B cell (primary cell): Measurements from ENCODE around the gene CECR2. TPM values are rescaled to one million over a fixed set of nuclear protein-coding genes. Genes with fewer than 3 reads are reported as not detected.
A peak's percentile ranks its signal among the peaks of the same experiment; 100 is the strongest.

ENCODE experiments used
- ATAC-seq: fragments of 200-7000 bp; cut with Tn5 transposase; one replicate; pipeline ENCODE4 v1.10.0; 2021; ENCODE audit warnings: low read depth, mild to moderate bottlenecking, moderate number of reproducible peaks, moderate library complexity
- CTCF ChIA-PET: fragments of 350-600 bp; sonication (Branson Sonifier 250); formaldehyde crosslinking; loops from one replicate; lab custom pipeline; 2021; ENCODE audit warnings: antibody characterized with exemption, inconsistent platforms; lab: Charles Lee
- POLR2A ChIA-PET: fragments of 350-600 bp; sonication (Branson Sonifier 250); formaldehyde crosslinking; loops from one replicate; lab custom pipeline; 2021; ENCODE audit warnings: antibody characterized with exemption; lab: Charles Lee
- DNase-seq: peaks from one replicate; pipeline ENCODE4 v3.0.0; 2013
- H2AFZ ChIP-seq: 2 replicates; pipeline ENCODE4 v1.6.1; 2012; ENCODE audit warnings: mild to moderate bottlenecking, low read depth, low read length; ENCODE audit not compliant: insufficient read depth, poor library complexity, severe bottlenecking
- H3K27ac ChIP-seq, 2 donors: 1 replicate in 1 of 2; 2 replicates in 1 of 2; pipeline ENCODE4 v1.5.1; 2012 to 2013; ENCODE audit warnings: low read length in 2 of 2, mild to moderate bottlenecking in 2 of 2, moderate library complexity in 1 of 2
- H3K27me3 ChIP-seq, 4 experiments: fragments of 200-600 bp in 1 of 4; sonication (generic) in 1 of 4; replicated peaks in 1 of 4; 1 replicate in 2 of 4; 2 replicates in 2 of 4; pipeline versions ENCODE4 v1.6.1 to v1.7.0; 2013 to 2016; ENCODE audit warnings: low read length in 3 of 4, mild to moderate bottlenecking in 2 of 4, mixed read lengths in 1 of 4, moderate library complexity in 1 of 4; ENCODE audit not compliant: insufficient read depth in 4 of 4, control insufficient read depth in 3 of 4; ENCODE audit errors: control extremely low read depth in 1 of 4
- H3K36me3 ChIP-seq, 2 experiments: replicated peaks in 1 of 2; 1 replicate in 1 of 2; 2 replicates in 1 of 2; pipeline versions ENCODE4 v1.6.1 to v1.7.1; 2013; ENCODE audit warnings: low read length in 1 of 2; ENCODE audit not compliant: insufficient read depth in 2 of 2, control insufficient read depth in 1 of 2; ENCODE audit errors: control extremely low read depth in 1 of 2, extremely low read depth in 1 of 2
- H3K4me1 ChIP-seq, 2 donors: fragments of 200-600 bp in 1 of 2; sonication (generic) in 1 of 2; 1 replicate in 1 of 2; 2 replicates in 1 of 2; pipeline versions ENCODE4 v1.5.1 to v1.6.1; 2013 to 2017; ENCODE audit warnings: low read length in 2 of 2; ENCODE audit not compliant: control insufficient read depth in 2 of 2, insufficient read depth in 2 of 2
- H3K4me2 ChIP-seq: replicated peaks from 2 replicates; pipeline ENCODE3; 2012; ENCODE audit warnings: mild to moderate bottlenecking, low read depth, low read length; ENCODE audit not compliant: poor library complexity, severe bottlenecking
- H3K4me3 ChIP-seq, 5 experiments: fragments of 200-600 bp in 1 of 5; sonication (generic) in 1 of 5; 1 replicate in 3 of 5; 2 replicates in 2 of 5; pipeline versions ENCODE4 v1.5.1 to v1.7.0; 2011 to 2016; ENCODE audit warnings: low read length in 4 of 5, mild to moderate bottlenecking in 4 of 5, low read depth in 2 of 5, control low read depth in 1 of 5, moderate library complexity in 1 of 5; ENCODE audit not compliant: insufficient read depth in 1 of 5; ENCODE audit errors: control extremely low read depth in 1 of 5, extremely low read depth in 1 of 5
- H3K79me2 ChIP-seq: fragments of 200-600 bp; sonication (generic); one replicate; pipeline ENCODE4 v1.6.0; 2016; ENCODE audit warnings: low read length; ENCODE audit not compliant: control insufficient read depth, insufficient read depth
- H3K9ac ChIP-seq: fragments of 200-600 bp; sonication (generic); 2 replicates; pipeline ENCODE4 v1.6.1; 2017; ENCODE audit warnings: mild to moderate bottlenecking, low read length, moderate library complexity
- H3K9me3 ChIP-seq, 3 donors: one replicate each; pipeline versions ENCODE4 v1.6.1 to v1.7.1; 2013; ENCODE audit warnings: low read length in 2 of 3; ENCODE audit not compliant: control insufficient read depth in 2 of 3, insufficient read depth in 1 of 3; ENCODE audit errors: control extremely low read depth in 1 of 3
- H4K20me1 ChIP-seq: 2 replicates; pipeline ENCODE4 v1.6.0; 2012; ENCODE audit warnings: mild to moderate bottlenecking, low read length; ENCODE audit not compliant: insufficient read depth, control insufficient read depth, poor library complexity, severe bottlenecking
- H3K27ac Mint-ChIP-seq: one replicate; pipeline ENCODE4 v1.8.0; 2021; ENCODE audit warnings: mixed read lengths
- H3K27me3 Mint-ChIP-seq: one replicate; pipeline ENCODE4 v1.8.0; 2021; ENCODE audit warnings: mixed read lengths
- H3K4me1 Mint-ChIP-seq: one replicate; pipeline ENCODE4 v1.8.0; 2021; ENCODE audit warnings: mixed read lengths
- H3K4me3 Mint-ChIP-seq: one replicate; pipeline ENCODE4 v1.8.0; 2021; ENCODE audit warnings: mixed read lengths
- H3K9me3 Mint-ChIP-seq: one replicate; pipeline ENCODE4 v1.8.0; 2022; ENCODE audit warnings: mixed read lengths; ENCODE audit not compliant: insufficient read depth
- EZH2 ChIP-seq: IDR thresholded peaks from 2 replicates; pipeline ENCODE4 v1.6.1; 2012; ENCODE audit warnings: borderline replicate concordance, low read depth, mild to moderate bottlenecking, moderate library complexity, low read length; ENCODE audit not compliant: insufficient read depth, poor library complexity, severe bottlenecking
- WGBS: methylation state at CpG from one replicate; pipeline ENCODE4 v1.1.5; 2013; ENCODE audit warnings: missing lambda C conversion rate; ENCODE audit not compliant: insufficient coverage; 5-methylcytosine and 5-hydroxymethylcytosine counted together
- intact Hi-C: fragments of 100-400 bp; cut with micrococcal nuclease; formaldehyde crosslinking; loops from one replicate; pipeline ENCODE4 v1.10.0; 2022
- polyA plus RNA-seq: library from polyadenylated mRNA; depleted of rRNA; stranded (reverse); fragments of >200 nt; gene quantifications from 2 replicates; pipeline ENCODE4 v1.2.3, GENCODE V29; 2012
- total RNA-seq, 2 donors: library from RNA; stranded (reverse); fragments of 120-200 nt in 1 of 2; gene quantifications; 1 replicate in 1 of 2; 2 replicates in 1 of 2; pipeline versions ENCODE4 v1.2.3 to v1.2.4, GENCODE V29; 2013 to 2022
- TF ChIP-seq, protein P1 (sequence below): fragments of 200-600 bp; IDR thresholded peaks from one replicate; pipeline ENCODE4 v1.8.0; 2022; ENCODE audit warnings: antibody characterized with exemption, mild to moderate bottlenecking

CECR2 gene
- total and polyA plus RNA-seq, 2 donors (not counting 1 experiment from before 2014, with no cell fraction given), result 0.13 to 6.6 TPM

DNA sequence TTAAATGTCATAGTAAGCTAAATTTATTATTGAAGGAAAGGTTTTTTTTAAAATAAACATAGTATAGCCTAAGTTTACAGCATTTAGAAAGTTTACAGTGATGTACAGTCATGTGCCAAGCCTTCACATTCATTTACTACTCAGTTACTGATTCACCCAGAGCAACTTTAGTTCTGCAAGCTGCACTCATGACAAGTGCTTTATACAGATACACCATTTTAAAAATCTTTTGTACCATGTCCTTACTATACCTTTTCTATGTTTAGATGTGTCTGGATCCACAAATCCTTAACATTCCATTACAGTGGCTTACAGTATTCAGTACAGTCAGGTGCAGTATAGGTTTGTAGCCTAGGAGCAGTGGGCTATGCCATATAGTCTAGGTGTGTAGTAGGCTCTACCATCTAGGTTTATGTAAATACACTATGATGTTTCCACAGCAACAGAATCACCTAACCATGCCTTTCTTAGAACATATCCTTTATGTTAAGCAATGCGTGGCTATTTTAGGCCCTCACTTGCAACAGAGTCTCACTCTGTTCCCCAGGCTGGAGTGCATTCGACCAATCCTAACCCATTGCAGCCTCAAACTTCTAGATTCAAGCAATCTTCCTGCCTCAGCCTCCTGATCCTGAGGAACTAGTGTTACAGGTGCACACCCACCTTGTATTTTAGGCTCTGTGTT lies 114.6 kb downstream of the CECR2 start:
- intact Hi-C loops, result no loop called here
- Histone ChIP-seq H3K36me3 (no peaks in the 10 kb centered on the region), H4K20me1 (no peaks in the 10 kb centered on the region), H3K9me3 (no peaks in the 10 kb centered on the region), H3K4me1 (peaks cover 5 to 7% of the 10 kb centered on the region in 2 donors), H2AFZ (no peak overlapping the region), H3K9ac (no peak overlapping the region), H3K4me2 (no peak overlapping the region), H3K27me3 (no peaks in the 10 kb centered on the region), H3K79me2 (no peaks in the 10 kb centered on the region), H3K4me3 (no peak overlapping the region), H3K27ac (no peak overlapping the region)
- TF ChIP-seq, protein P1, sequence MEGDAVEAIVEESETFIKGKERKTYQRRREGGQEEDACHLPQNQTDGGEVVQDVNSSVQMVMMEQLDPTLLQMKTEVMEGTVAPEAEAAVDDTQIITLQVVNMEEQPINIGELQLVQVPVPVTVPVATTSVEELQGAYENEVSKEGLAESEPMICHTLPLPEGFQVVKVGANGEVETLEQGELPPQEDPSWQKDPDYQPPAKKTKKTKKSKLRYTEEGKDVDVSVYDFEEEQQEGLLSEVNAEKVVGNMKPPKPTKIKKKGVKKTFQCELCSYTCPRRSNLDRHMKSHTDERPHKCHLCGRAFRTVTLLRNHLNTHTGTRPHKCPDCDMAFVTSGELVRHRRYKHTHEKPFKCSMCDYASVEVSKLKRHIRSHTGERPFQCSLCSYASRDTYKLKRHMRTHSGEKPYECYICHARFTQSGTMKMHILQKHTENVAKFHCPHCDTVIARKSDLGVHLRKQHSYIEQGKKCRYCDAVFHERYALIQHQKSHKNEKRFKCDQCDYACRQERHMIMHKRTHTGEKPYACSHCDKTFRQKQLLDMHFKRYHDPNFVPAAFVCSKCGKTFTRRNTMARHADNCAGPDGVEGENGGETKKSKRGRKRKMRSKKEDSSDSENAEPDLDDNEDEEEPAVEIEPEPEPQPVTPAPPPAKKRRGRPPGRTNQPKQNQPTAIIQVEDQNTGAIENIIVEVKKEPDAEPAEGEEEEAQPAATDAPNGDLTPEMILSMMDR, result no peak
- TF ChIP-seq EZH2, result no peak
- no peak overlapping the region for H3K27ac Mint-ChIP-seq
- CTCF ChIA-PET, result interaction anchor here (0.7 to 1.6 kb wide), 3 partner anchors 13 to 25 kb away, joined by 3 to 6 read pairs (median 3); no protein-coding TSS in a partner anchor
- peaks cover 5% of the 10 kb centered on the region for H3K27me3 Mint-ChIP-seq
- H3K4me3 Mint-ChIP-seq, result no peak overlapping the region
- H3K9me3 Mint-ChIP-seq, result no peaks in the 10 kb centered on the region
- DNase-seq (peak; percentile 30), ATAC-seq (peak; percentile 62)
- 41% methylated on average over 2 of the region's 2 CpGs for WGBS
- POLR2A ChIA-PET, result no interaction called here
- H3K4me1 Mint-ChIP-seq, result peaks cover 8% of the 10 kb centered on the region

DNA sequence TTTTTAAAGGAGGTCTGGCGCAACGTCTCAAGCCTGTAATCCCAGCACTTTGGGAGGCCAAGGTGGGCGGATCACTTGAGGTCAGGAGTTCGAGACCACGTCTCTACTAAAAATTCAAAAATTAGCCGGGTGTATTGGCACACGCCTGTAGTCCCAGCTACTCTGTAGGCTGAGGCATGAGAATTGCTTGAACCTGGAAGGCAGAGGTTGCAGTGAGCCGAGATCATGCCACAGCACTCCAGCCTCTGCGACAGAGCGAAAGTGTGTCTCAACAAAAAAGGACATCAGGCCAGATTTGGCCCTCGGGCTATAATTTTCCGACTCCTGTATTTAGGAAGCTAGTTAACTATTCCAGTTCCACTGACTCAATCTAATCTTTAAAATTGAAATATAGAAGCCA lies 115.3 kb downstream of the CECR2 start:
- peaks cover 4% of the 10 kb centered on the region for H3K27me3 Mint-ChIP-seq
- CTCF ChIA-PET, result no interaction called here

More for the DNA sequence above, 115.3 kb downstream of the CECR2 start:
- no peaks in the 10 kb centered on the region for H3K9me3 Mint-ChIP-seq
- no peak overlapping the region for H3K9ac ChIP-seq
- ATAC-seq (no peak), DNase-seq (no peak)
- H3K4me3 ChIP-seq, result no peak overlapping the region
- no peak overlapping the region for H3K4me3 Mint-ChIP-seq
- no peaks in the 10 kb centered on the region for H3K79me2 ChIP-seq
- no peak overlapping the region for H3K4me2 ChIP-seq
- no peak overlapping the region for H2AFZ ChIP-seq
- WGBS, result 96% methylated on average over 8 of the region's 12 CpGs
- H3K27me3 ChIP-seq, result no peaks in the 10 kb centered on the region
- H3K27ac ChIP-seq, result no peak overlapping the region
- H3K4me1 ChIP-seq, result peaks cover 5 to 7% of the 10 kb centered on the region in 2 donors
- H4K20me1 ChIP-seq, result no peaks in the 10 kb centered on the region
- peaks cover 10% of the 10 kb centered on the region for H3K4me1 Mint-ChIP-seq
- H3K36me3 ChIP-seq, result no peaks in the 10 kb centered on the region
- TF ChIP-seq EZH2, result no peak
- TF ChIP-seq, protein P1, result no peak
- POLR2A ChIA-PET, result no interaction called here
- intact Hi-C loops, result no loop called here
- H3K9me3 ChIP-seq, result no peaks in the 10 kb centered on the region
- H3K27ac Mint-ChIP-seq, result no peak overlapping the region
